Measurements from ENCODE around the gene AK8. TPM values are rescaled to one million over a fixed set of nuclear protein-coding genes. Genes with fewer than 3 reads are reported as not detected.

Gene AK8
- total and polyA plus RNA-seq, 9 of the 15 experiments (the other 6 are each of a cell fraction or from before 2014, with no cell fraction given) = 0.06 to 0.37 TPM; not detected in 7

- peak; percentile 96 for TF ChIP-seq TCF3 (CRISPR knock-in tag; IDR thresholded peaks at IDR 0.05)
- TF ChIP-seq ZBTB26 (CRISPR knock-in tag; IDR thresholded peaks at IDR 0.05) = peak; percentile 85; the same call in 1 of the 2 replicates
- peak; percentile 83 for TF ChIP-seq NKRF (IDR thresholded peaks at IDR 0.05; ENCODE audit: borderline replicate concordance)
- no peak for TF ChIP-seq ZNF785 (CRISPR knock-in tag; IDR thresholded peaks at IDR 0.05)
- TF ChIP-seq SMARCE1 (IDR thresholded peaks at IDR 0.05) = peak; percentile 94
- TF ChIP-seq THAP12 (CRISPR knock-in tag; IDR thresholded peaks at IDR 0.05) = no peak
- TF ChIP-seq RFX1 (IDR thresholded peaks at IDR 0.05) = no peak
- TF ChIP-seq ARNT (IDR thresholded peaks at IDR 0.05) = peak; percentile 74 to 76; a peak in 3 of 4 replicates
- TF ChIP-seq MEF2A (IDR thresholded peaks at IDR 0.05; ENCODE audit: control insufficient read depth, low read depth, low read length) = no peak
- TF ChIP-seq FOXK2 (conservative IDR thresholded peaks at IDR 0.05 in 1 of 2, IDR thresholded peaks at IDR 0.05 in 1 of 2; ENCODE audit: low read depth in 2 of 2) = peak; percentile 24 to 29; a peak in 1 of 4 replicates
- TF ChIP-seq RFX5 (IDR thresholded peaks at IDR 0.05; ENCODE audit: low read depth, low read length) = no peak
- no peak for TF ChIP-seq KDM5B (IDR thresholded peaks at IDR 0.05; ENCODE audit: insufficient replicate concordance, low read depth, low read length)
- TF ChIP-seq CREB3L1 (IDR thresholded peaks at IDR 0.05; ENCODE audit: borderline replicate concordance, low read depth) = peak; percentile 45; the same call in 1 of the 2 replicates
- TF ChIP-seq ZNF778 (CRISPR knock-in tag; IDR thresholded peaks at IDR 0.05) = no peak
- TF ChIP-seq CHD2 (IDR thresholded peaks at IDR 0.05; ENCODE audit: low read depth, low read length) = no peak
- no peak for TF ChIP-seq PHF21A (IDR thresholded peaks at IDR 0.05; ENCODE audit: borderline replicate concordance, low read depth)
- no peak for TF ChIP-seq GTF2B (IDR thresholded peaks at IDR 0.05; ENCODE audit: extremely low read depth, insufficient read length)
- TF ChIP-seq ELF2 (CRISPR knock-in tag; IDR thresholded peaks at IDR 0.05) = no peak
- peak; percentile 87 for TF ChIP-seq FOXM1 (IDR thresholded peaks at IDR 0.05; ENCODE audit: low read depth)
- no peak for TF ChIP-seq FOXM1 (CRISPR knock-in tag; IDR thresholded peaks at IDR 0.05; ENCODE audit: low read depth)
Measured at GRCh38 chr9:132798817-132799790, 79.0 kb downstream of the AK8 start (continued).

All from K562 (cell line).